H1 (cell line): Measurements from ENCODE around the gene TTC21A. TPM values are rescaled to one million over a fixed set of nuclear protein-coding genes. Genes with fewer than 3 reads are reported as not detected.

Source experiments
- CTCF ChIA-PET: fragments of 300-600 bp; sonication (Branson Sonifier 250); formaldehyde crosslinking; loops from one replicate; lab custom pipeline; 2021; ENCODE audit not compliant: partially characterized antibody; lab: Charles Lee
- POLR2A ChIA-PET: fragments of 300-600 bp; sonication (Branson Sonifier 250); formaldehyde crosslinking; loops from one replicate; lab custom pipeline; 2021; ENCODE audit warnings: inconsistent platforms; ENCODE audit not compliant: partially characterized antibody; lab: Charles Lee
- DNase-seq, 2 experiments: peaks; one replicate each; pipeline versions ENCODE4 v3.0.0 to v3.0.0-alpha.2; 2010 to 2022; ENCODE audit warnings: low spot score in 2 of 2, low read depth in 1 of 2, mixed read lengths in 1 of 2
- FAIRE-seq: peaks from 2 replicates; lab custom pipeline; 2011; peaks lifted over from hg19 to GRCh38; lab: Jason Lieb, UNC
- H2AFZ ChIP-seq: 2 replicates; pipeline ENCODE4 v1.8.1; 2012; ENCODE audit warnings: low read length, inconsistent platforms
- H2AK5ac ChIP-seq: 2 replicates; pipeline ENCODE4 v1.6.1; 2013; ENCODE audit warnings: low read depth, low read length
- H2BK120ac ChIP-seq: replicated peaks from 2 replicates; pipeline ENCODE3; 2013; ENCODE audit warnings: low read depth, low read length, inconsistent platforms
- H2BK12ac ChIP-seq: 2 replicates; pipeline ENCODE4 v1.6.1; 2013; ENCODE audit warnings: low read depth, low read length
- H2BK15ac ChIP-seq: 2 replicates; pipeline ENCODE4 v1.6.1; 2013; ENCODE audit warnings: low read length
- H2BK20ac ChIP-seq: 2 replicates; pipeline ENCODE4 v1.6.1; 2013; ENCODE audit warnings: low read length
- H2BK5ac ChIP-seq: 2 replicates; pipeline ENCODE4 v1.6.1; 2013; ENCODE audit warnings: low read depth, low read length
- H3K14ac ChIP-seq: 2 replicates; pipeline ENCODE4 v1.6.1; 2013; ENCODE audit warnings: inconsistent platforms; ENCODE audit not compliant: insufficient read length
- H3K18ac ChIP-seq: 2 replicates; pipeline ENCODE4 v1.6.1; 2013; ENCODE audit warnings: low read length; ENCODE audit errors: extremely low read depth
- H3K23ac ChIP-seq: 2 replicates; pipeline ENCODE4 v1.6.1; 2013; ENCODE audit warnings: inconsistent platforms; ENCODE audit not compliant: insufficient read length
- H3K23me2 ChIP-seq: 2 replicates; pipeline ENCODE4 v1.6.1; 2013; ENCODE audit warnings: low read depth, low read length
- H3K27ac ChIP-seq: 2 replicates; pipeline ENCODE4 v1.6.1; 2011; ENCODE audit warnings: low read depth, low read length, inconsistent platforms
- H3K27me3 ChIP-seq, 4 experiments: replicated peaks in 1 of 4; 1 replicate in 1 of 4; 2 replicates in 3 of 4; pipeline versions ENCODE4 v1.6.1 to v1.8.1; 2011 to 2013; ENCODE audit warnings: low read length in 3 of 4, mild to moderate bottlenecking in 3 of 4, inconsistent platforms in 2 of 4, mixed read lengths in 2 of 4, moderate library complexity in 1 of 4; ENCODE audit not compliant: control insufficient read depth in 3 of 4, insufficient read depth in 3 of 4; ENCODE audit errors: extremely low read depth in 1 of 4
- H3K36me3 ChIP-seq, 4 experiments: 2 replicates each; pipeline versions ENCODE4 v1.6.1 to v1.8.1; 2011 to 2013; ENCODE audit warnings: mild to moderate bottlenecking in 4 of 4, low read length in 3 of 4, moderate library complexity in 2 of 4, control low read depth in 1 of 4, inconsistent platforms in 1 of 4; ENCODE audit not compliant: insufficient read depth in 4 of 4, control insufficient read depth in 2 of 4
- H3K4ac ChIP-seq: replicated peaks from 2 replicates; pipeline ENCODE3; 2013; ENCODE audit warnings: low read length, low read depth, mixed read lengths, inconsistent platforms; ENCODE audit not compliant: insufficient read length
- H3K4me1 ChIP-seq, 4 experiments: replicated peaks in 1 of 4; 1 replicate in 1 of 4; 2 replicates in 3 of 4; pipeline versions ENCODE4 v1.6.1 to v1.8.1; 2011 to 2013; ENCODE audit warnings: low read length in 3 of 4, inconsistent platforms in 2 of 4, mixed read lengths in 1 of 4; ENCODE audit not compliant: insufficient read depth in 4 of 4, control insufficient read depth in 3 of 4
- H3K4me2 ChIP-seq, 2 experiments: 2 replicates each; pipeline versions ENCODE4 v1.6.1 to v1.8.1; 2011 to 2013; ENCODE audit warnings: low read depth in 2 of 2, low read length in 2 of 2, control low read depth in 1 of 2, inconsistent platforms in 1 of 2, mild to moderate bottlenecking in 1 of 2; ENCODE audit not compliant: insufficient read depth in 1 of 2
- H3K4me3 ChIP-seq, 4 experiments: fragments of 200-600, 300-600 bp in 1 of 4; sonication (generic), shearing (Covaris generic), sonication (Bioruptor Twin) in 1 of 4; 2 replicates each; pipeline versions ENCODE4 v1.5.1 to v1.8.1; 2011 to 2016; ENCODE audit warnings: low read length in 4 of 4, low read depth in 3 of 4, control low read depth in 2 of 4, inconsistent platforms in 2 of 4, mild to moderate bottlenecking in 2 of 4, mixed read lengths in 1 of 4, moderate library complexity in 1 of 4; ENCODE audit not compliant: insufficient read depth in 2 of 4; ENCODE audit errors: extremely low read depth in 1 of 4
- H3K56ac ChIP-seq: replicated peaks from 2 replicates; pipeline ENCODE3; 2013; ENCODE audit warnings: low read depth, mild to moderate bottlenecking, mixed read lengths, low read length, inconsistent platforms; ENCODE audit not compliant: insufficient read length
- H3K79me1 ChIP-seq: 2 replicates; pipeline ENCODE4 v1.6.1; 2013; ENCODE audit warnings: low read depth, low read length, control low read depth
- H3K79me2 ChIP-seq, 2 experiments: 2 replicates each; pipeline versions ENCODE4 v1.6.1 to v1.8.1; 2012 to 2013; ENCODE audit warnings: low read length in 2 of 2, mild to moderate bottlenecking in 2 of 2, inconsistent platforms in 1 of 2; ENCODE audit not compliant: insufficient read depth in 2 of 2, control insufficient read depth in 1 of 2
- H3K9ac ChIP-seq, 4 experiments: replicated peaks in 1 of 4; 1 replicate in 1 of 4; 2 replicates in 3 of 4; pipeline versions ENCODE4 v1.6.1 to v1.8.1; 2011 to 2013; ENCODE audit warnings: low read depth in 3 of 4, low read length in 3 of 4, control low read depth in 2 of 4, mild to moderate bottlenecking in 2 of 4, moderate library complexity in 2 of 4, inconsistent platforms in 1 of 4; ENCODE audit errors: extremely low read depth in 1 of 4
- H3K9me3 ChIP-seq, 2 experiments: 2 replicates each; pipeline versions ENCODE4 v1.6.1 to v1.8.1; 2012 to 2013; ENCODE audit warnings: mild to moderate bottlenecking in 2 of 2, moderate library complexity in 2 of 2, control low read depth in 1 of 2, inconsistent platforms in 1 of 2, low read depth in 1 of 2, low read length in 1 of 2, mixed read lengths in 1 of 2; ENCODE audit not compliant: insufficient read depth in 2 of 2
- H4K20me1 ChIP-seq, 2 experiments: replicated peaks in 1 of 2; 2 replicates each; pipeline versions ENCODE3 to v1.8.1; 2011 to 2013; ENCODE audit warnings: inconsistent platforms in 2 of 2, low read length in 2 of 2, mild to moderate bottlenecking in 1 of 2; ENCODE audit not compliant: insufficient read depth in 2 of 2, control insufficient read depth in 1 of 2
- H4K5ac ChIP-seq: 2 replicates; pipeline ENCODE4 v1.6.1; 2013; ENCODE audit warnings: low read length, low read depth, mixed read lengths, inconsistent platforms; ENCODE audit not compliant: insufficient read length
- H4K8ac ChIP-seq: 2 replicates; pipeline ENCODE4 v1.8.0; 2013; ENCODE audit warnings: mild to moderate bottlenecking, moderate library complexity, low read length, inconsistent platforms; ENCODE audit not compliant: insufficient read depth; ENCODE audit errors: extremely low read depth
- H4K91ac ChIP-seq: replicated peaks from 2 replicates; pipeline ENCODE3; 2013; ENCODE audit warnings: low read length, mixed read lengths, inconsistent platforms; ENCODE audit not compliant: insufficient read length
- ASH2L ChIP-seq: fragments of 200-600, 300-600 bp; sonication (generic); IDR thresholded peaks from one replicate; pipeline ENCODE4 v1.7.1; 2017; ENCODE audit warnings: low read length
- CREB1 ChIP-seq: IDR thresholded peaks from 2 replicates; pipeline ENCODE4 v1.6.1; 2012; ENCODE audit warnings: inconsistent platforms
- EGR1 ChIP-seq: IDR thresholded peaks from 2 replicates; pipeline ENCODE4 v1.6.1; 2011; ENCODE audit warnings: low read depth, low read length, borderline replicate concordance
- KDM5A ChIP-seq: fragments of 200-600 bp; IDR thresholded peaks from 2 replicates; pipeline ENCODE4 v1.7.1; 2012; ENCODE audit warnings: mild to moderate bottlenecking, low read length, inconsistent platforms, mixed read lengths
- MAFK ChIP-seq: IDR thresholded peaks from 2 replicates; pipeline ENCODE4 v1.6.1; 2012; ENCODE audit warnings: low read depth, mild to moderate bottlenecking, improper control_type of control experiment, low read length
- SAP30 ChIP-seq: fragments of 300-600 bp; sonication (generic); IDR thresholded peaks from 2 replicates; pipeline ENCODE4 v1.7.1; 2012; ENCODE audit warnings: low read length, moderate library complexity, mild to moderate bottlenecking, inconsistent platforms; ENCODE audit not compliant: insufficient read depth, insufficient replicate concordance
- SRF ChIP-seq: IDR thresholded peaks from 2 replicates; pipeline ENCODE4 v1.6.1; 2011; ENCODE audit warnings: mild to moderate bottlenecking, low read depth, low read length, moderate library complexity
- USF2 ChIP-seq: IDR thresholded peaks from 2 replicates; pipeline ENCODE4 v1.6.1; 2011; ENCODE audit warnings: low read length, improper control_type of control experiment
- WGBS, 2 experiments: shearing (Covaris generic) in 1 of 2; methylation state at CpG; one replicate each; pipeline versions ENCODE4 v1.1.6 to v1.1.7; 2013 to 2015; ENCODE audit warnings: low lambda C conversion rate in 2 of 2, mixed read lengths in 2 of 2, inconsistent platforms in 1 of 2, low coverage in 1 of 2, missing lambda C conversion rate in 1 of 2; ENCODE audit not compliant: insufficient replicate concordance in 2 of 2, insufficient coverage in 1 of 2, insufficient read length in 1 of 2; ENCODE audit errors: extremely low coverage in 1 of 2, missing lambda C conversion rate in 1 of 2; 5-methylcytosine and 5-hydroxymethylcytosine counted together
- polyA plus RNA-seq, 7 experiments: library from polyadenylated mRNA; depleted of rRNA in 3 of 7; stranded (reverse) in 5 of 7; unstranded in 2 of 7; fragments of >200 nt in 5 of 7; fragments of 200-250 nt in 2 of 7; gene quantifications; 1 replicate in 5 of 7; 2 replicates in 1 of 7; 4 replicates in 1 of 7; pipeline versions ENCODE4 v1.2.1 to v1.2.3, GENCODE V29; 2011 to 2013; ENCODE audit warnings: missing spikeins in 2 of 7, mixed read lengths in 2 of 7
- total RNA-seq: library from RNA; stranded (reverse); fragmentation: NEBNext Ultra II Directional; extraction: Animal tissue kit (Norgen Biotek cat#: 25700); gene quantifications from 2 replicates; pipeline ENCODE4 v1.2.1, GENCODE V29; 2021

TTC21A gene
- total and polyA plus RNA-seq, 2 of the 8 experiments (the other 6 are each of a cell fraction or from before 2014, with no cell fraction given), result 2.3 to 2.8 TPM

GRCh38 chr3:39171860-39172259, 64.4 kb downstream of the TTC21A start:
- Histone ChIP-seq H3K79me2 (no peaks in the 10 kb centered on the region), H3K4ac (no peak overlapping the region), H3K4me2 (no peak overlapping the region), H2BK20ac (no peak overlapping the region), H3K27me3 (no peaks in the 10 kb centered on the region), H2BK15ac (no peak overlapping the region), H4K91ac (no peak overlapping the region), H3K14ac (no peak overlapping the region), H4K20me1 (no peaks in the 10 kb centered on the region), H3K56ac (no peak overlapping the region), H3K4me1 (peaks cover 0 to 7% (median 4%) of the 10 kb centered on the region in 4 experiments; a peak in 4 of 7 replicates), H3K23me2 (no peaks in the 10 kb centered on the region), H3K36me3 (no peaks in the 10 kb centered on the region), H3K23ac (no peak overlapping the region), H3K4me3 (no peak overlapping the region), H3K18ac (no peak overlapping the region), H2BK120ac (no peak overlapping the region), H2BK5ac (no peak overlapping the region), H2AFZ (no peak overlapping the region), H4K8ac (no peak overlapping the region), H2BK12ac (no peak overlapping the region), H2AK5ac (no peak overlapping the region), H3K27ac (no peak overlapping the region), H3K79me1 (no peaks in the 10 kb centered on the region), H4K5ac (no peak overlapping the region), H3K9ac (no peak overlapping the region), H3K9me3 (no peaks in the 10 kb centered on the region; a peak in 1 of 4 replicates)
- CTCF ChIA-PET, result interaction anchor here (1.0 to 2.8 kb wide), 13 partner anchors 10 to 206 kb away, joined by 3 to 11 read pairs (median 4); no protein-coding TSS in a partner anchor
- FAIRE-seq (no peak), DNase-seq (no peak)
- TF ChIP-seq SAP30 (no peak), SRF (no peak), KDM5A (no peak), ASH2L (no peak), EGR1 (no peak), MAFK (no peak), USF2 (no peak), CREB1 (no peak)
- 85% methylated on average over 2 of the region's 2 CpGs; no CpG with 5 or more reads in 1 of the 2 experiments for WGBS, 2 experiments
- POLR2A ChIA-PET, result interaction anchor here (1.0 to 1.7 kb wide), 6 partner anchors 15 to 241 kb away, joined by 3 to 6 read pairs (median 3); partner anchors contain the start of gene RPSA
